ENCODE data around the gene ABCA2.

The ABCA2 gene

DNA sequence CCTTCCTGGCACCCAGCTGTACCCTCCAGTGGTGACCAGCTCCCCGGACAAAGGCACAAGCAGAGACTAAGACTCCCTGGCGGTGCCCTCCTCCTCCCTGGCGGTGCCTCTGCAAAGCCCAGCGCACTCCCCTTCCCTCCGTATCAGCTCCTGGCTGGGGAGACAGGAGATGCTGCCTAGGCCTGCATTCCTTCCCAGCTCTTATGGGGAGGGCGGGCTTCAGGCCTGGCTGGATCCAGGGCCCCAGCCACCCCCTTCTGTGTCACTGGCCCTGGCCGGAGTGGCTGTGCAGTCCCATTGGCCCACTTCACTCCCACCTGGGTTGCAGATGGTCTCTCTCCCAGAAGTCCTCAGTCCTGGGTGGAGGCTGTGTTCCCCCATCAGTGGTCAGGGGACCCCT, 69.6 kb downstream of the ABCA2 start:
- TF ChIP-seq, protein P1, sequence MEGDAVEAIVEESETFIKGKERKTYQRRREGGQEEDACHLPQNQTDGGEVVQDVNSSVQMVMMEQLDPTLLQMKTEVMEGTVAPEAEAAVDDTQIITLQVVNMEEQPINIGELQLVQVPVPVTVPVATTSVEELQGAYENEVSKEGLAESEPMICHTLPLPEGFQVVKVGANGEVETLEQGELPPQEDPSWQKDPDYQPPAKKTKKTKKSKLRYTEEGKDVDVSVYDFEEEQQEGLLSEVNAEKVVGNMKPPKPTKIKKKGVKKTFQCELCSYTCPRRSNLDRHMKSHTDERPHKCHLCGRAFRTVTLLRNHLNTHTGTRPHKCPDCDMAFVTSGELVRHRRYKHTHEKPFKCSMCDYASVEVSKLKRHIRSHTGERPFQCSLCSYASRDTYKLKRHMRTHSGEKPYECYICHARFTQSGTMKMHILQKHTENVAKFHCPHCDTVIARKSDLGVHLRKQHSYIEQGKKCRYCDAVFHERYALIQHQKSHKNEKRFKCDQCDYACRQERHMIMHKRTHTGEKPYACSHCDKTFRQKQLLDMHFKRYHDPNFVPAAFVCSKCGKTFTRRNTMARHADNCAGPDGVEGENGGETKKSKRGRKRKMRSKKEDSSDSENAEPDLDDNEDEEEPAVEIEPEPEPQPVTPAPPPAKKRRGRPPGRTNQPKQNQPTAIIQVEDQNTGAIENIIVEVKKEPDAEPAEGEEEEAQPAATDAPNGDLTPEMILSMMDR (conservative IDR thresholded peaks at IDR 0.05), result no peak
- no peak for TF ChIP-seq ZFX (IDR thresholded peaks at IDR 0.05)
- no peak overlapping the region for H3K27ac ChIP-seq

DNA sequence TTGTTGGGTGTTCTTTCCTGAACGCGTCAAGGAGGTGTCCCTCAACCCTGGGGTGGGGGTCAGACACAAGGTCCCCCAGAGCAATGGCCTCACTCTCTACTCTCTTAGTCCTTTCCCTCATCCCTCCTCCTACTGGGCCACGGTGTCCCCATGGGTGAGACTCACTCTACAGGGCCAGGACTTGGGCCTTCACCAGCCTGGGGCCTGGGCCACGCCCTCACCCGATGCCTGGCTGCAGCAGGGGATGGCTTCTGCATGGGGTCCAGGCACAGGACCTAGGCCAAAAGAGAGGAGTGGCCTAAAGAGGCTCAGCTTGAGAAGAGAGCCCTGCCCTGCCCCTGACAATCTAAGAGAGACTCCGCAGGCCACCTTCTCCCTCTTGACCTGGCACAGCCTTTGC, 70.1 kb downstream of the ABCA2 start:
- H3K27ac ChIP-seq, result no peak overlapping the region
- TF ChIP-seq, protein P1 (conservative IDR thresholded peaks at IDR 0.05), result no peak
- no peak for TF ChIP-seq ZFX (IDR thresholded peaks at IDR 0.05)

GRCh38 chr9:136957461-136957860, 70.6 kb downstream of the ABCA2 start:
- TF ChIP-seq, protein P1 (conservative IDR thresholded peaks at IDR 0.05), result no peak
- no peak for TF ChIP-seq ZFX (IDR thresholded peaks at IDR 0.05)
- H3K27ac ChIP-seq, result no peak overlapping the region

All from C4-2B (cell line).